Testis (tissue), 2 donors: ENCODE measurements around the gene FAM234B.

ENCODE experiments used
- POLR2A ChIP-seq: fragments of 450-650 bp; IDR thresholded peaks from one replicate; pipeline ENCODE4 v1.6.1; 2017; ENCODE audit warnings: antibody characterized with exemption, mild to moderate bottlenecking, moderate library complexity
- TF ChIP-seq, protein P1 (sequence below), 3 experiments: fragments of 450-650 bp in 2 of 3; fragments of 200-600 bp in 1 of 3; sonication (generic) in 1 of 3; IDR thresholded peaks; one replicate each; pipeline ENCODE4 v1.5.1; 2016 to 2019; ENCODE audit warnings: antibody characterized with exemption in 3 of 3, mild to moderate bottlenecking in 2 of 3, moderate library complexity in 1 of 3

DNA sequence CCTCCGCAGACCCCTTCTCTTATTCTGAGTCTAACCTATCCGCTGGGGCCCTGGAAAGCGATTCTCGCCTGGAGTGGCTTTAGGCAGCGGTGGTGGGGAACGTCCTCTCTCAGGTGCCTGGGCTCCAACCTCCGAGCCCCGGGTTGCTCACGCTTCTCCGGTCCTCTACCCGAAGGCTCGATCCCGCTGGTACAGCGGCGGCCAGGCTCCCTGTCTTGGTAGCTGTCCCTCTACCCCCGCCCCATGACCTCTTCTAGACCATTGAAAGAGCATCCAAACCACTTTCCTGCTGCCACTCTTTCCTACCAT is 43.6 kb upstream of the FAM234B start:
- TF ChIP-seq, protein P1, sequence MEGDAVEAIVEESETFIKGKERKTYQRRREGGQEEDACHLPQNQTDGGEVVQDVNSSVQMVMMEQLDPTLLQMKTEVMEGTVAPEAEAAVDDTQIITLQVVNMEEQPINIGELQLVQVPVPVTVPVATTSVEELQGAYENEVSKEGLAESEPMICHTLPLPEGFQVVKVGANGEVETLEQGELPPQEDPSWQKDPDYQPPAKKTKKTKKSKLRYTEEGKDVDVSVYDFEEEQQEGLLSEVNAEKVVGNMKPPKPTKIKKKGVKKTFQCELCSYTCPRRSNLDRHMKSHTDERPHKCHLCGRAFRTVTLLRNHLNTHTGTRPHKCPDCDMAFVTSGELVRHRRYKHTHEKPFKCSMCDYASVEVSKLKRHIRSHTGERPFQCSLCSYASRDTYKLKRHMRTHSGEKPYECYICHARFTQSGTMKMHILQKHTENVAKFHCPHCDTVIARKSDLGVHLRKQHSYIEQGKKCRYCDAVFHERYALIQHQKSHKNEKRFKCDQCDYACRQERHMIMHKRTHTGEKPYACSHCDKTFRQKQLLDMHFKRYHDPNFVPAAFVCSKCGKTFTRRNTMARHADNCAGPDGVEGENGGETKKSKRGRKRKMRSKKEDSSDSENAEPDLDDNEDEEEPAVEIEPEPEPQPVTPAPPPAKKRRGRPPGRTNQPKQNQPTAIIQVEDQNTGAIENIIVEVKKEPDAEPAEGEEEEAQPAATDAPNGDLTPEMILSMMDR (IDR thresholded peaks at IDR 0.05) = no peak
- no peak for TF ChIP-seq POLR2A
